ENCODE measurements around the gene GDPD5. TPM values are rescaled to one million over a fixed set of nuclear protein-coding genes. Genes with fewer than 3 reads are reported as not detected.
A peak's percentile ranks its signal among the peaks of the same experiment; 100 is the strongest.

The GDPD5 gene
- total RNA-seq, 1 donor from 2014 or later = 15.8 TPM

GRCh38 chr11:75432911-75433321, 92.8 kb downstream of the GDPD5 start, which contains the start of gene KLHL35:
Gene KLHL35, minus strand, starts transcription at chr11:75433203. Its CDS starts 2,574 bp downstream, at chr11:75430629.
- Histone ChIP-seq H3K4me3 (no peak within 1 kb of the TSS), H3K36me3 (no peaks in the 10 kb centered on the region), H3K9me3 (no peaks in the 10 kb centered on the region), H3K27me3 (ENCODE audit: low read depth) (peaks cover 24% of the 10 kb centered on the region), H3K4me1 (peaks cover 15% of the 10 kb centered on the region), H3K27ac (no peak within 1 kb of the TSS)
- intact Hi-C loops (cut with DNase I) = no loop called here
- ATAC-seq = no peak
- no peak for DNase-seq
- TF ChIP-seq CTCF (IDR thresholded peaks at IDR 0.05) = no peak

- Histone ChIP-seq H3K9me3 (no peaks in the 10 kb centered on the region), H3K27me3 (ENCODE audit: low read depth) (peaks cover 24% of the 10 kb centered on the region), H3K27ac (no peak overlapping the region), H3K4me1 (peaks cover 17% of the 10 kb centered on the region), H3K4me3 (no peak overlapping the region), H3K36me3 (no peaks in the 10 kb centered on the region)
- no peak for TF ChIP-seq CTCF (IDR thresholded peaks at IDR 0.05)
- intact Hi-C loops (cut with DNase I) = no loop called here
- DNase-seq (no peak), ATAC-seq (no peak)
These were observed 93.9 kb downstream of the GDPD5 start for GRCh38 chr11:75431533-75432525.

GRCh38 chr11:75430714-75431532, 94.8 kb downstream of the GDPD5 start:
- intact Hi-C loops (cut with DNase I) = no loop called here
- H3K27me3 ChIP-seq (ENCODE audit: low read depth) = peaks cover 24% of the 10 kb centered on the region

GRCh38 chr11:75429902-75430713, 95.6 kb downstream of the GDPD5 start:
- peak; percentile 75 to 78 for ATAC-seq
- Histone ChIP-seq H3K27ac (peak overlapping the region; percentile 74), H3K4me1 (peaks cover 17% of the 10 kb centered on the region), H3K27me3 (ENCODE audit: low read depth) (peaks cover 24% of the 10 kb centered on the region), H3K36me3 (no peaks in the 10 kb centered on the region), H3K9me3 (no peaks in the 10 kb centered on the region), H3K4me3 (peak overlapping the region; percentile 50)
- DNase-seq = peak; percentile 85
- TF ChIP-seq CTCF (IDR thresholded peaks at IDR 0.05) = no peak
- intact Hi-C loops (cut with DNase I) = no loop called here

More at GRCh38 chr11:75430714-75431532, 94.8 kb downstream of the GDPD5 start:
- TF ChIP-seq CTCF (IDR thresholded peaks at IDR 0.05) = no peak
- Histone ChIP-seq H3K4me1 (peaks cover 17% of the 10 kb centered on the region), H3K9me3 (no peaks in the 10 kb centered on the region), H3K27ac (peak overlapping the region; percentile 74), H3K4me3 (peak overlapping the region; percentile 50), H3K36me3 (no peaks in the 10 kb centered on the region)
- DNase-seq (no peak), ATAC-seq (peak in 1 of 2 donors; percentile 4)

- TF ChIP-seq CTCF (IDR thresholded peaks at IDR 0.05) = no peak
- Histone ChIP-seq H3K4me1 (peaks cover 17% of the 10 kb centered on the region), H3K9me3 (no peaks in the 10 kb centered on the region), H3K27me3 (ENCODE audit: low read depth) (peaks cover 24% of the 10 kb centered on the region), H3K27ac (peak overlapping the region; percentile 62), H3K4me3 (peak overlapping the region; percentile 29), H3K36me3 (no peaks in the 10 kb centered on the region)
- no peak for DNase-seq
- intact Hi-C loops (cut with DNase I) = no loop called here
- ATAC-seq = no peak
These were observed 96.2 kb downstream of the GDPD5 start for GRCh38 chr11:75429641-75429901.

Measured in lower lobe of right lung (tissue), 2 donors.